Skeletal muscle tissue (tissue), 4 donors: Measurements from ENCODE around the gene CACNA2D4. TPM values are rescaled to one million over a fixed set of nuclear protein-coding genes. Genes with fewer than 3 reads are reported as not detected.
"Not testable (repeated sequence)": the region's sequence is repeated elsewhere in the genome, so short reads cannot be mapped to it uniquely, and the experiment has no call there.

Experiments
- H3K27ac ChIP-seq: one replicate; pipeline ENCODE4 v1.7.0; 2013; ENCODE audit warnings: mild to moderate bottlenecking, low read depth, low read length, inconsistent platforms
- H3K27me3 ChIP-seq, 3 donors: one replicate each; pipeline ENCODE4 v1.7.0; 2013; ENCODE audit warnings: low read length in 3 of 3; ENCODE audit not compliant: control insufficient read depth in 3 of 3, insufficient read depth in 3 of 3
- H3K36me3 ChIP-seq, 3 donors: one replicate each; pipeline ENCODE4 v1.7.0; 2013; ENCODE audit warnings: low read length in 3 of 3; ENCODE audit not compliant: control insufficient read depth in 3 of 3, insufficient read depth in 3 of 3
- H3K4me1 ChIP-seq, 3 donors: one replicate each; pipeline ENCODE4 v1.7.0; 2013; ENCODE audit warnings: low read length in 3 of 3, mild to moderate bottlenecking in 3 of 3; ENCODE audit not compliant: control insufficient read depth in 3 of 3, insufficient read depth in 3 of 3
- H3K4me3 ChIP-seq, 3 donors: one replicate each; pipeline ENCODE4 v1.7.0; 2013; ENCODE audit warnings: low read length in 3 of 3
- H3K9ac ChIP-seq, 3 donors: one replicate each; pipeline ENCODE4 v1.7.0; 2013; ENCODE audit warnings: low read length in 3 of 3, mild to moderate bottlenecking in 3 of 3, moderate library complexity in 2 of 3, low read depth in 1 of 3
- H3K9me3 ChIP-seq, 3 donors: one replicate each; pipeline ENCODE4 v1.7.0; 2013; ENCODE audit warnings: low read length in 3 of 3; ENCODE audit not compliant: control insufficient read depth in 3 of 3
- total RNA-seq: library from RNA; depleted of rRNA; stranded (reverse); fragments of >200 nt; gene quantifications from one replicate; pipeline ENCODE4 v1.2.3, GENCODE V29; 2014
- donor health status: Osteomylitis.

CACNA2D4 gene
- total RNA-seq, 1 donor from 2014 or later, result 0.52 TPM

- peaks cover 0 to 10% (median 0%) of the 10 kb centered on the region in 3 donors for H3K4me1 ChIP-seq
- no peaks in the 10 kb centered on the region for H3K36me3 ChIP-seq
- H3K27ac ChIP-seq, result no peak overlapping the region
- H3K9me3 ChIP-seq, result no peaks in the 10 kb centered on the region
- H3K9ac ChIP-seq, result no peak overlapping the region
- no peak overlapping the region for H3K4me3 ChIP-seq
- peaks cover 62 to 73% (median 64%) of the 10 kb centered on the region in 3 donors for H3K27me3 ChIP-seq
These were observed 96.6 kb downstream of the CACNA2D4 start for GRCh38 chr12:1821805-1822204.

- no peak overlapping the region for H3K9ac ChIP-seq
- H3K27me3 ChIP-seq, result peaks cover 63 to 78% (median 65%) of the 10 kb centered on the region in 3 donors
- no peaks in the 10 kb centered on the region for H3K36me3 ChIP-seq
- peaks cover 0 to 16% (median 0%) of the 10 kb centered on the region in 3 donors for H3K4me1 ChIP-seq
- H3K9me3 ChIP-seq, result no peaks in the 10 kb centered on the region
- no peak overlapping the region for H3K4me3 ChIP-seq
- H3K27ac ChIP-seq, result no peak overlapping the region
These were observed 97.6 kb downstream of the CACNA2D4 start for GRCh38 chr12:1820896-1821291.

- Histone ChIP-seq H3K27ac (no peak within 1 kb of the TSS), H3K4me1 (peaks cover 0 to 16% (median 0%) of the 10 kb centered on the region in 3 donors), H3K9ac (no peak within 1 kb of the TSS), H3K4me3 (no peak within 1 kb of the TSS), H3K27me3 (peaks cover 60 to 75% (median 63%) of the 10 kb centered on the region in 3 donors), H3K9me3 (no peaks in the 10 kb centered on the region), H3K36me3 (no peaks in the 10 kb centered on the region)
These were observed 98.1 kb downstream of the CACNA2D4 start, which contains the start of gene LRTM2 for GRCh38 chr12:1820191-1820895. Gene LRTM2 (plus strand): TSS chr12:1820565. CDS start chr12:1828149, 7,584 bp downstream.

- Histone ChIP-seq H3K4me1 (peaks cover 0 to 16% (median 0%) of the 10 kb centered on the region in 3 donors), H3K36me3 (no peaks in the 10 kb centered on the region), H3K4me3 (no peak overlapping the region), H3K9me3 (no peaks in the 10 kb centered on the region), H3K9ac (no peak overlapping the region), H3K27ac (no peak overlapping the region), H3K27me3 (peaks cover 54 to 68% (median 68%) of the 10 kb centered on the region in 3 donors)
These were observed 98.9 kb downstream of the CACNA2D4 start for GRCh38 chr12:1819571-1819970.

GRCh38 chr12:1819050-1819449 is 99.4 kb downstream of the CACNA2D4 start:
- no peaks in the 10 kb centered on the region for H3K9me3 ChIP-seq
- peaks cover 52 to 72% (median 63%) of the 10 kb centered on the region in 3 donors for H3K27me3 ChIP-seq
- H3K36me3 ChIP-seq, result no peaks in the 10 kb centered on the region
- no peak overlapping the region for H3K9ac ChIP-seq
- H3K27ac ChIP-seq, result no peak overlapping the region
- H3K4me1 ChIP-seq, result peaks cover 0 to 16% (median 0%) of the 10 kb centered on the region in 3 donors
- H3K4me3 ChIP-seq, result no peak overlapping the region

- H3K9me3 ChIP-seq, H3K4me3 ChIP-seq, H3K36me3 ChIP-seq, H3K9ac ChIP-seq, H3K27ac ChIP-seq: not testable (repeated sequence)
- Histone ChIP-seq H3K27me3 (peaks cover 44 to 69% (median 52%) of the 10 kb centered on the region in 3 donors), H3K4me1 (peaks cover 0 to 22% (median 0%) of the 10 kb centered on the region in 3 donors)
These were observed 100.5 kb downstream of the CACNA2D4 start for GRCh38 chr12:1817928-1818327.

- H3K9ac ChIP-seq, result no peak overlapping the region
- H3K4me1 ChIP-seq, result peaks cover 0 to 25% (median 1%) of the 10 kb centered on the region in 3 donors
- no peaks in the 10 kb centered on the region for H3K9me3 ChIP-seq
- peaks cover 35 to 59% (median 41%) of the 10 kb centered on the region in 3 donors for H3K27me3 ChIP-seq
- no peak overlapping the region for H3K27ac ChIP-seq
- no peak overlapping the region for H3K4me3 ChIP-seq
- no peaks in the 10 kb centered on the region for H3K36me3 ChIP-seq
These were observed 101.6 kb downstream of the CACNA2D4 start for GRCh38 chr12:1816730-1817348.

- H3K27me3 ChIP-seq, result peaks cover 29 to 54% (median 33%) of the 10 kb centered on the region in 3 donors
These were observed 102.4 kb downstream of the CACNA2D4 start for GRCh38 chr12:1815814-1816729.

GRCh38 chr12:1815108-1815507 is 103.3 kb downstream of the CACNA2D4 start:
- no peak overlapping the region for H3K27ac ChIP-seq
- no peak overlapping the region for H3K9ac ChIP-seq
- H3K27me3 ChIP-seq, result peaks cover 19 to 53% (median 29%) of the 10 kb centered on the region in 3 donors
- H3K9me3 ChIP-seq, result no peaks in the 10 kb centered on the region
- H3K4me3 ChIP-seq, result no peak overlapping the region
- H3K4me1 ChIP-seq, result peaks cover 0 to 35% (median 7%) of the 10 kb centered on the region in 3 donors
- H3K36me3 ChIP-seq, result no peaks in the 10 kb centered on the region

More at GRCh38 chr12:1815814-1816729, 102.4 kb downstream of the CACNA2D4 start:
- H3K9me3 ChIP-seq, result no peaks in the 10 kb centered on the region
- no peak overlapping the region for H3K9ac ChIP-seq
- H3K27ac ChIP-seq, result no peak overlapping the region
- H3K4me1 ChIP-seq, result peaks cover 0 to 30% (median 5%) of the 10 kb centered on the region in 3 donors
- H3K4me3 ChIP-seq, result no peak overlapping the region
- no peaks in the 10 kb centered on the region for H3K36me3 ChIP-seq
